A172 (cell line): ENCODE results near the gene BMP8B. TPM values are rescaled to one million over a fixed set of nuclear protein-coding genes. Genes with fewer than 3 reads are reported as not detected.
A peak's percentile ranks its signal among the peaks of the same experiment; 100 is the strongest.

Experiments
- DNase-seq: peaks from one replicate; pipeline ENCODE4 v3.0.0-alpha.2; 2015; ENCODE audit warnings: low spot score
- total RNA-seq: library from RNA; depleted of rRNA; stranded (reverse); fragments of >200 nt; shearing (Covaris generic); gene quantifications from 2 replicates; pipeline ENCODE4 v1.2.3, GENCODE V29; 2014

The BMP8B gene
- total RNA-seq, 1 experiment from 2014 or later: 0.55 TPM

DNA sequence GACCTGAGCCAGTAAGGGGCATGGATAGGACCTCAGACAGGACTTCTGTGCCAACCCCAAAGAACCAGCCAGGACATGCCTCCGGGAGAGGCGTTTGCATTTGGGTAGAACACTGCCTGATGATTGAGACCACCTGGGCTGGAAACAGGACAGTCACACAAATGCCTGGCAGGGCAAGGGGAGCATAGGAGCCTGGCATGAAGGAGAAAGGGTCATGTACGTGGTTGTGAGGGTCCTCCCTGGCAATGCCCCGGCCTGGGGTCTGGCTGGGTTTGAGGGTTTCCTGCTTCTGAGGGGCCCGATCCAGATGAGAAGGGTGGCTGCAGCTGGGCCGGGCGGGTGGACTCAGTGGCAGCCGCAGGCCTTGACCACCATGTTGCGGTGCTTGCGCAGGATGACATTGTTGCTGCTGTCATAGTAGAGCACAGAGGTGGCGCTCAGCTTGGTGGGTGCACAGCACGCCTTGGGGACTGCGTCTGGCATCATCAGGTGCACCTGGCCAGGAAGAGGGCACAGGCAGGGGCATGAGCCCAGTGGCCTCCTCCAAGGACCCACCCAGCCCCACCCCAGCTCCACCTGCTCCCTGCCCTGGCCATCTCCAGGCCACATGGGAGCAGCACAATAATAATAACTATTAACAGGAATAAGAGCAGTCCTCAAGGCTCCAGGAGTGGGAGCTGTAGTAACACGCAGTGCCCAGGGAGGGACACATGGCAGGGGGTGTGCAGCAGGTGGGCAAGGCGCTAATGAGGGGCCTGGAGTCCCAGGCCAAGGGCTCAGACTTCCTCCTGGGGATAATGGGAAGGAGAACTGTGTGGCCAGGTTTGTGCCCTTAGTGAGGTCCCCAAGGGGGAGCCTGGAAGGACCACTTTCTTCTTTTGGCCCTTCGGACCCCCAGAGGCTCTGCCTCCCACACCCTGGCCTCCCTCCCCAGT lies 28.3 kb downstream of the BMP8B start:
- no peak for DNase-seq

DNA sequence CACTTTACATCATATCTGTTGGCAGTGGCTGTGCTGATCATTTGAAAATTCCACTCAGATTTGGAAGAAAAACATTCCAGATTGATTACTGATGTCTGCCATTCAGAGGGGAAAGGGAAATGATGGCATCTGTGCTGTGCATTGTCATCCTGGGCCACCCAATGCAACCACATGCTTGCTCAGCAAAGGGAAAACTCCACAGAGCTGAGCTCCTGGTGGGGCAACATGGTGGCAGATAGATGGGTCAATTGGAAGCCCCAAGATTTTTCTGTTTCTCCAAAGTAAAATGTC lies 29.3 kb downstream of the BMP8B start:
- DNase-seq: no peak

- no peak for DNase-seq
Observed at GRCh38 chr1:39758556-39759435, 29.9 kb downstream of the BMP8B start.

DNA sequence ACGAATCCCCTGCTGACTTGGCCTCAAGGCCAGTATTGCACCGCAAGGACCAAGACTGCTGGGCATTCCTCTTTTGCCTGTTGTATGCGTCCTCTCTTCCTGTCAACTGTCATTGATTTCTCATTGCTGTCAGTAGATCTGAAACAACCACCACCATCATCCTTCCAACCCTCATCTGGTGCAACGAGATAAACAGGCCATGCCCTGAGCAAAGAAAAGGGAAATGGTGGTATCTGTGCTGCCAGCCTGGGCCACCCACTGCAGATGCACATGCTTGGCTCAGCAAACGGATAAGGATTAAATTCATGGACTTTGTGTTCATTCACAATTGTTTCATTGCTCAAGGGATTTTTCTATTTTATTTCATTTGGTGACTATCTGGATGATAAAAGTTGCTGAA lies 31.2 kb downstream of the BMP8B start:
- no peak for DNase-seq

GRCh38 chr1:39755965-39756659 lies 32.6 kb downstream of the BMP8B start:
- DNase-seq: no peak

DNA sequence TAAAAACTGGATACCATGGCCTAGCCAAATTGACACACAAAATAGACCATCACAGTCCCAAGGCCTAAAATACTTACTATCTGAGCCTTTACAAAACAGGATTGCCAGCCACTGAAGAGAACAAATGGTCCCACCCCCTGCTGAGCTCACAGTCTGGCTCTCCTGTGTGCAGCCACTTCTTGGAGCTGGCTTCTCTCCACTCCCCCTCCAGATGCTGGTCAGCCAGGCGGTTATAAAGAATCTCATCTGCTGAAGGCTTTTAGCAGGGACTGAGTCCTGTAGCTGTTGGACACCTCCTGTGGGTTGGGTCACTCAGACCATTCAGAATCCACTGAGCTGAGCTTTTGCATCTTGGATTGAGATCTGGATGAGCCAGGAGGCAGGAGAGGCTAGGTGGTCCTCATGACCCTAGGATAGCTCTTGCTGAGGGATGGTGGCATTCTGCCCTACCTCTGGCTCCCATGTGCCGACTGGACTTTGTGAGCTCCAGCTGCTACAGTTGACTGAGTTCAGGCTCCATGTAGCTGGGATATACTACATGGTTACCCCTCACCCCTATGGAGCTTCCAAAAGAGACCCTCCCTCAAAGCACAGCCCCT lies 33.7 kb downstream of the BMP8B start:
- no peak for DNase-seq

DNA sequence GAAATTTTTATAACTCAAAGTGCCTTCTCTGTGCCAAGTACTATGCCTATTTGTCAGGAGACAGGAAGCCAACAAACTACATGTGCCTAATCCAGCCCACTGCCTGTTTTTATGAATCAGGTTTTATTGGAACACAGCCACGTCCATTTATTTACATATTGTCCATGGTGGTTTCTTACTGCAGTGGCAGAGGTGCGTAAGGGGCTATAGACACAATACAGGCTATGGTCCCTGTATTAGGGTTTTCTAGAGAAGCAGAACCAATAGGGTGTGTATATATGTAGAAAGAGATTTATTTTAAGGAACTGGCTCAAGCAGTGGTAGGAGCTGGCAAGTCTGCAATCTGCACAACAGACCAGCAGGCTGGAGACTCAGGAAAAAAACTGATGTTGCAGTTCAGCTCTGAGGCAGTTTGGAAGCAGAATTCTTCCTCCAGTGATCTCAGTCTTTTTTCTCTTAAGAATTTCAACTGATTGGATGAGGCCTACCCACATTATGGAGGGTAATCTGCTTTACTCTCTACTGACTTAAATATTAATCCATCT lies 34.6 kb downstream of the BMP8B start:
- no peak for DNase-seq

GRCh38 chr1:39753132-39754025 lies 35.3 kb downstream of the BMP8B start:
- DNase-seq: no peak

DNA sequence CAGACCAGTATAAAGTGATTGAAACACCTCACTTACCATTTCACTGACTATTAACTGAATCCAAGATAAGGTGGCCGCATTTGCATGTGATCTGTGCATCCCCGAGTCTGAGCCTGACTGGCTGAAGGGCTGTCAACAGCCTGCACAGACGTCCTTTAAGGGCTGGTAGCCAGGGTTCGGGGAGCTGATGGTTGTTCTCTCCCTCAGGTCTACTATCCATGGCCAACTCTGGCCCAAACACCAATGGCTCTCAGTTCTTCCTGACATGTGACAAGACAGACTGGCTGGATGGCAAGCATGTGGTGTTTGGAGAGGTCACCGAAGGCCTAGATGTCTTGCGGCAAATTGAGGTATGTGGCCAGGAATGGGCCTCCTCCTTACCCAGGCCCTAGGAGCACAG lies 36.0 kb downstream of the BMP8B start:
- no peak for DNase-seq

DNA sequence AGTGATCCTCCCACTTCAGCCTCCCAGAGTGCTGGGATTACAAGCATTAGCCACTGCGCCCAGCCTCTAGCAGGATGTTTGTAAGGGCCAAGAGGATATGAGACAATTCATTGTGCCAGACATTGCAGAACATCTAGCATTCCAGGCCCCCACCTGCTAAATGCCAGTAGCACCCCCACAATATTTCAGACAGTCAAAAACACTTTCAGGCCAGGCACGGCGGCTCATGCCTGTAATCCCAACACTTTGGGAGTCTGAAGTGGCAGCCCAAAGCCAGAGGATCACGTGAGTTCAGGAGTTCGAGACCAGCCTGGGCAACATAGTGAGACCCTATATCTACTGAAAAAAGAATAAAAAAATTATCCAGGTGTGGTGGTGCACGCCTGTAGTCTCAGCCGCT lies 37.1 kb downstream of the BMP8B start:
- no peak for DNase-seq

DNA sequence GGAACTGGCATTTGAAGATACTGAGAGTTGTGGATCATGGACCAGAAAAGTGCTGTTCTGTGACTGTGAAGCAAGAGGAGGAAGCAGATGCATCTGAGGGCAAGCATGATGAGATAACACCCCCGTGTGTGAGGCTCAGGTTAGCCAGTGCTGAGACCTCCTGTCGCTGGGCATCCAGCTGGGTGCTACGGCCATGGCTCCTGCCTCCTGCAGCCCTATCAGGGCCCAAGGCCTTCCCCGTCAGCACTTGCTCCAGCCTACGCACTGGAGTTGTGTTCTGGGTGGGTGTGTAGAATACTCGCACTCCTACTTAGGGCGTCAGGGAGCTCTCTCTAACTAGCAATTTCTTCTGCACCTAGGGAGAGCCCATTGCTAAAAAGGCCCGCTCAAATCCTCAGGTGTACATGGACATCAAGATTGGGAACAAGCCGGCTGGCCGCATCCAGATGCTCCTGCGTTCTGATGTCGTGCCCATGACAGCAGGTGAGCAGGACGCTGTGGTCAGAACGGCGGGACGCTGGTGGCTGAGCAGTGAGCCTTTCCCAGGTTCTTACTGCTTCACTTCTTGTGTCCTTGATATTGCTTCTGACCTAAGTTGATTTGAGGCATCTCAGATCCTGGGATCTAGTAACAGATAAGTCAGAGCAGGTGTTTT lies 43.5 kb downstream of the BMP8B start:
- no peak for DNase-seq

GRCh38 chr1:39738622-39739366 lies 49.9 kb downstream of the BMP8B start, which contains the start of gene PPIE:
Gene PPIE, plus strand, starts transcription at chr1:39738882. Its CDS starts 19 bp downstream, at chr1:39738901.
- DNase-seq: peak; percentile 78

GRCh38 chr1:39737546-39738169 lies 51.0 kb downstream of the BMP8B start:
- no peak for DNase-seq

- DNase-seq: no peak
Observed at GRCh38 chr1:39735731-39736130, 52.9 kb downstream of the BMP8B start.

GRCh38 chr1:39733161-39733560 lies 55.5 kb downstream of the BMP8B start:
- no peak for DNase-seq

DNA sequence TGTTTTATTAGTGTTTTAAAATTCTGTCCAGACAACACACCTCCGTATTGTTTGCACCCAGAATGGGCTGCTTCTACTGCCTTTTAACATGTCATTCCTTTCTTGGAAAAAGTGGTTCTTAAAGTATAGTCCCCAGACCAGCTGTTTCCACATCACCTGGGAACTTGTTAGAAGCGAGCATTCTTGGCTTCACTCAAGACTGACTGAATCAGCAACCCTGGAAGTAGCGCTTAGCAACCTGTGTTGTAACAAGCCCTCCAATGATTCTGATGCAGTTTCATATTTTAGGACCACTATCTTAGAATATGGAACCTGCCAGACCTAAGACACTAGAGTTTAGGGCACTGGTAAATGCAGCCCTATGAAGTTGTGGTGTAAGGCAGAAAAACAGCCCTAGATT lies 55.9 kb downstream of the BMP8B start:
- no peak for DNase-seq

GRCh38 chr1:39729842-39730241 lies 58.8 kb downstream of the BMP8B start:
- DNase-seq: no peak

- DNase-seq: no peak
Observed at GRCh38 chr1:39729030-39729429, 59.6 kb downstream of the BMP8B start.

DNA sequence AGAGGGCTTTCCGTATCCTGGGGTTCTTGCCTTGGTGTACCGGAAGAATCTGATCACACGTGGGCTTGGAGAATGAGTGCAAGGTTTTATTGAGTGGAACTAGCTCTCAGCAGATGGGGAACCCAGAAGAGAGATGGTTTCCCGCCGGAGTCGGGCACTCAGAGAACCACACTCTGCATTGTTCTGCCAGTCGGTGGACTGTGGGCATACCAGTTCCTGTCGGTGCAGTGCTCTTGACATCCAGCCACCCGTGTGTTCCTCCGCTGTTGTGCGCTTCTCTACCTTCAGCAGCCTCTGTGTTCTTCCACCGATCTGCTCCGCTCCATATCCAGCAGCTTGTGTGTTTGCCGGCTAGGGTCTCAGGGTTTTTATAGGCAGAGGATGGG lies 60.7 kb downstream of the BMP8B start:
- DNase-seq: no peak
